ENCODE results near the gene ZFP28.

GRCh38 chr19:56594446-56594782 lies 55.7 kb downstream of the ZFP28 start:
- no peak for TF ChIP-seq CTCF (IDR thresholded peaks at IDR 0.05)
- TF ChIP-seq EP300 (IDR thresholded peaks at IDR 0.05): no peak
